GM21390 (cell line): ENCODE measurements around the gene FZD10.

Experiments used
- ATAC-seq: cut with Tn5 transposase; IDR thresholded peaks from one replicate; pipeline ENCODE4 v1.9.1; 2021; ENCODE audit not compliant: unreplicated experiment

Gene FZD10, protein sequence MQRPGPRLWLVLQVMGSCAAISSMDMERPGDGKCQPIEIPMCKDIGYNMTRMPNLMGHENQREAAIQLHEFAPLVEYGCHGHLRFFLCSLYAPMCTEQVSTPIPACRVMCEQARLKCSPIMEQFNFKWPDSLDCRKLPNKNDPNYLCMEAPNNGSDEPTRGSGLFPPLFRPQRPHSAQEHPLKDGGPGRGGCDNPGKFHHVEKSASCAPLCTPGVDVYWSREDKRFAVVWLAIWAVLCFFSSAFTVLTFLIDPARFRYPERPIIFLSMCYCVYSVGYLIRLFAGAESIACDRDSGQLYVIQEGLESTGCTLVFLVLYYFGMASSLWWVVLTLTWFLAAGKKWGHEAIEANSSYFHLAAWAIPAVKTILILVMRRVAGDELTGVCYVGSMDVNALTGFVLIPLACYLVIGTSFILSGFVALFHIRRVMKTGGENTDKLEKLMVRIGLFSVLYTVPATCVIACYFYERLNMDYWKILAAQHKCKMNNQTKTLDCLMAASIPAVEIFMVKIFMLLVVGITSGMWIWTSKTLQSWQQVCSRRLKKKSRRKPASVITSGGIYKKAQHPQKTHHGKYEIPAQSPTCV

DNA sequence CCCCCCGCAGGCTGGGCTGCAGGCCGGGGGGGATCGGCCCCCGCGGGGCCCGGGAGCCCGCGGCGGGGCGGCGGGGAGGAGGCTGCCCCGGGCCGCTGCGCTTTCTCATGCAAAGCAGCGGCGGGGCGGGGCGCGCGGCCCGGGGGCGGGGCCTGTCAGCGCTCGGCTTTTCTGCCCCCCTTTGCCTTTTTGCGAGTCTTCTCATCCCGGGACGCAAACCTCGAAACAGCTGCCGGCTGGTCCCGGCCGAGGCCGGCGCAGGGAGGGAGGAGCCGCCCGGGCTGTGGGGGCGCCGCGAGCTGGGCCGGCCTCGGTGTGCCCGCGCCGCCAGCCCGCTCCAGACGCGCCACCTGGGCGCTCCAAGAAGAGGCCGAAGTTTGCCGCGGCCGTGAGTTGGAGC lies at the start of gene FZD10:
FZD10 (plus strand) TSS at position 198 of the 400 bp plus-strand sequence. CDS start 479 bp downstream, outside the sequence.
- ATAC-seq = no peak

DNA sequence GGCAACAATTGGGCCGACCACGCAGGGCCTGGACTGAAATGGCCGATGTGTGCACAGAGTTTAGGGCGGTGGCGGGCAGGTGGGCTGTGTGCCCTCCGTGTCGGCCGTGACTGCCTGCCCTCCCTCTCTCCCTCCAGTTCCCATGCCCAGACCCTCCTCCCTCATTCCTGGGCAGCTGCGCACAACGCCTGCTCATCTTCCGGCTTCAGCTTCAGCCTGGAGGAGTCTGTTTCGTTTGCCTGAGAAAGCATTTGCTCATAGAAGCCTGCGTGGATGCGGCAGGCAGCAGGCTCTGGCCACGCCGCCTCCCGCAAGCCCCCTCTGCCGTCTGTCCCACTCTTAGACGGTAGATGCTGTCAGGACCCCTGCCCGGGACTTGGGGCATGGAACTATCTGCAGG lies 47.3 kb upstream of the FZD10 start:
- ATAC-seq = no peak

DNA sequence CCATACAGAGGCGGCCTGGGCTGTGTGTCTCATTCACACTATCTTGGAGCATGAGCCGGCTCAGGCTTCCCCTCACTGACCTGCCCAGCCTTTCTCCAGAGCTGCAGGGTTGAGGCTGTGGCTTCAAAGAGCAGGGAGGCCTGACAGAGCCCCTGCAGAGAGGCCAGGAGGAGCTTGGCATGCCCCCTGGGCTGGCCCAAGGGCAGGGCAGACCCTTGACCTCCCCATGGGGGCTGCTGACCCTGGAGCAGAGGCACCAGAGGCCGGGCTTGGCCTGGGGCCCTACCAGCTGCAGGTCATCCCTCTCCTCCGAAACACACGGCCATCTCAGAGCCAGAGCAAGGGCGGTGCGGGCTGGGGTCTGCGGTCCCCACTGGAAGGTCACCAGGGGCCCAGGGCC lies 46.6 kb upstream of the FZD10 start:
- no peak for ATAC-seq

DNA sequence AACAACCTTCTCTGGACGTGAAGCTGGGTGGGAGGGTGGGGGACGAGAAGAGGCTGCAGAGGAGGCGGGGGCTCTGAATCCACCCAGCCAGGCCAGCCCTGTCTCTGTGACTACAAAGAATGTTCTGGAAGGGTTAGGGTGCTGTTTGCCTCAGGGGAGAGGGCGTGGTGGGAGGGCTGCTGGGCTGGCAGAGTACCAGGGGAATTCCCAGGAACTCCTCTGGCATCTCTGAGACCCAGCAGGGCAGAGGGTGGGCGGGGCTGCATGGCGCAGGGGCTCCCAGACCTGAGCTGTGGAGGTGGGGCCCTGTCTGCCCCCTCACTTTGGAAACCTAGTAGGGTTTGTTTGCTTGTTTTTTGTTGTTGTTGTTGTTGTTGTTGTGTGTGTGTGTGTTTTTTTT lies 45.5 kb upstream of the FZD10 start:
- ATAC-seq = no peak

GRCh38 chr12:130117233-130117632 lies 45.0 kb upstream of the FZD10 start:
- ATAC-seq = no peak

DNA sequence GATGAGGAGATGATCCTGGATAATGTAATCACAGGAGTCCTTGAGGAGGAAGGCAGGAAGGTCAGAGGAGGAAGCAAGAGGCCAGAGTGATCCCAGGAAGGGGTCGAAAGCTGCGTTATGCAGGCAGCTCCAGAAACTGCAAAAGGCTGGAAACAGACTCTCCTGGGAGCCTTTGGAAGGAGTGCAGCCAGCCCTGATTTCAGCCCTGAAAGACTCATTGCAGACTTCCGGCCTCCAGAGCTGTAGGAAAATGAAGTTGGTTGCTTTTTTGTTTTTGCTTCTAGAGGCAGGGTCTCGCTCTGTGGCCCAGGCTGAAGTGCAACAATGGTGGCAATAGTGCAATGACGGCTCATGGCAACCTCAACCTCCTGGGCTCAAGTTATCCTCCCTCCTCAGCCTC lies 44.6 kb upstream of the FZD10 start:
- no peak for ATAC-seq

DNA sequence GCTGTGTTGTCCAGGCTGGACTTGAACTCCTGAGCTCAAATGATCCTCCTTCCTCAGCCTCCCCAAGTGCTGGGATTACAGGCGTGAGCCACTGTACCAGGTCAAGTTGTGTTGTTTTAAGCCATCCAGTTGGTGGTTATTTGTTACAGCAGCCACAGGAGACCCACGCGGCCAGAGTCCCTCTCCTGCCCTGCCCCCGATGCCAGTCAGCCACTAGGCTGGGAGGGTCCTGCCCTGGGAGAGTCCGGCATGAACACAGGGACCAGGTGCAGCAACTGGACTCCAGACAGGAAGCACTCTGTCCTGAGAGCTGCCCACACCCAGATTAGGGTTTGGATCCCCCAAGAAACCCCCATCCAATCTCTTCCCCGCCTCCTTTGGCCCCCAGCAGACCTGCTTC lies 44.1 kb upstream of the FZD10 start:
- ATAC-seq = no peak

GRCh38 chr12:130119241-130119861 lies 42.9 kb upstream of the FZD10 start:
- ATAC-seq = no peak

DNA sequence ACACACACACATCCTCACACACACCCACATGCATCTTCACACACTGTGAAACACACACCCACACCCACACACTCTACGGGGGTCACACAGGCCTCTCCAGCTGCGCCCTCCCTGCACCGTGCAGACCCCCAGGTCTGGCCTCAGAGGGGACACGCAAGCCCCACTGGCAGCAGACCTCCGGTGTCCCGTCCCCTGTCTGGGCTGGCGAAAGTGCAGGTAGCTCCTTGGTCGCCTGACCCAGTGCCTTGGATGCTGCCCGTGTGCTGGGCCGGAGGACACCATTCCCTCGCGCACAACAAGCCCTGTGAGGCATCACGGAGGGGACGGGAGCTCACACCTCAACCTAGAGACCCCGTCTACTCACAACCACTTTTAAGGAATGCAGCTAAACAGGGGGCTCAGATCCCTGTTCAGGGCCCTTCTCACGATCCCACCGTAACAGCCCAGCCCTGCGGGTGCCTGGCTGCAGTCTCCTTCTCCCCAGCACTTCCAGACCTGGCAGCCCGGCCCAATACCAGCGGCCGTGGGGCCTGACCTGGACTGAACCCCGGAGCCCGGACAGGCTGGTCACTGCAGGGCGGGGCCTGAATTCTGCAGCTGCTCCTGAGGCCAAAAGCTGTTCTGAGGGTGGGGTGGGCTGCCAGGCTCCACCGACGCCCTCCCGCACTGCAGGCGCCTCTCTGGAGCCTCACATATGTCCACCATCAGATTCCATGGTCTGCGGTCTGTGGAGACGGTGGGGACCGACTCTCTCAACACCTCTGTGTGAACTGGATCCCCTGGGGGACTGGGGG lies 42.1 kb upstream of the FZD10 start:
- ATAC-seq = no peak

DNA sequence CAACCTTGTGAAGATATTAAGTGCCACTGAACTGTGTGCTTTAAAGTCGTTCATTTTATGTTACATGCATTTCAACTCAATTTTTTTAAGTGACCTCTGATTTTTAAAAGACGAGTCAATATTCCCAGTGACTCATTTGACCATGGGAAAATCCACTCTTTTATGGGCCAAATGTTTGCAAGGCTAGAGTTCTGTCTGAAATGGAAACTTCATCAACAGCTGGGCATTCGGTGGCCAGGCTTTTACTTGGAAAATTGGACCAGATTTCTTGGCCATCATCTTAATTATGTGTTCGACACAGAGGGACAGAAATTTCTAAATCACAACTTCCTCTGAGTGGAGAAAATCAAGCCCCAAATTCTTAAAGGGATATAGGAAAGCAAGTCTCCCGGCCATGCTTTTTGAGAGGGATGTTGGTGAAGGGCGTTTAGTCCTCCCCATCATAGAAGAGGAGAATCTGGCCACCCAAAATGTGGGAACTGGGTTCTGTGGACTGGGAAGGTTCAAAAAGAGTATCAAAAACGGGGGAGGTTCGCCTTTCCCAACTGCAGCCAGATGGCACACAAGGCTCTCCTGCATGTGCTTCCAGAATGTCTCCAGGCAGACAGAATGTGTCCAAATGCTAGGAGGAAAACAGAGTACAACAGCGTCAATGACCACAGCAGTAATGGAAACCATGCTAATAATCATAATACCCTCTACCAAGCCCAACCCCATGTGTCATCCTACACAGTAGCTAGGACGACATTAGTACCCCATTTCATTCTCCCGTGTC lies 40.9 kb upstream of the FZD10 start:
- no peak for ATAC-seq

DNA sequence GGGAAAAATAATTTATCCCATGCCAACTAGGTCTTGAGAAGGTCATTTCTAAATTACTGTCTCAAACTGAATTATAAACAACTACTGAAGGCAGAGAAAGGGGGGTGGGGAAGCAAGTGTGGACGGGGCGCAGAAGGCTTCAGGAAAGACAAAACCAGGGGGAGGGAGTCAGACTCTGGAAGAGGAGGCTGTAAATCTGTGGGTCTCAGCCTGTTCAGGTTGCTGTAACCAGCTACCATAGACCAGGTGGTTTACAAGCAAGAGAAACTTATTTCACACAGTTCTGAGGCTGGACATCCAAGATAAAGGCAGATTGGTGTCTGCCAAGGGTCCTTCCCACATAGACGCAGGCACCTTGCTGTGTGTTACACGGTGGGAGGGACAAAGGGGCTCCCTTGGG lies 39.9 kb upstream of the FZD10 start:
- no peak for ATAC-seq

DNA sequence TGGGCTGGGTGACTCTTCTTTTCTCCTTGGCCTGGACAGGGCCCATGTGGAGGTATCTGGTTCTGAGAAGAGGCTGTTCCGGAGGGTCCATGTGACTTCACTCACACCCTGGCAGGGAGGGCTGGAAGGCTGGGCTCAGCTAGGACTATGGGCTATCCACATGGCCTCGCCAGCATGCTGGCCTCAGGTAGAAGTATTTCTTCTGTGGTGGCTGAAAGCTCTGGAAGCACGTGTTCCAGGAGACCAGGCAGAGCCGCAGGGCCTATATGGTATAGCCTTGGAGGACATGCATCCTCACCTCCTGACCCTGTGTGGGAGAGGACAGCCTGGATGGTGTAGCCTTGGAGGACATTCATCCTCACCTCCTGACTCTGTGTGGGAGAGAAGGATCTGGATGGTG lies 38.2 kb upstream of the FZD10 start:
- ATAC-seq = no peak

- no peak for ATAC-seq
These were observed 37.5 kb upstream of the FZD10 start for GRCh38 chr12:130124605-130125244.

DNA sequence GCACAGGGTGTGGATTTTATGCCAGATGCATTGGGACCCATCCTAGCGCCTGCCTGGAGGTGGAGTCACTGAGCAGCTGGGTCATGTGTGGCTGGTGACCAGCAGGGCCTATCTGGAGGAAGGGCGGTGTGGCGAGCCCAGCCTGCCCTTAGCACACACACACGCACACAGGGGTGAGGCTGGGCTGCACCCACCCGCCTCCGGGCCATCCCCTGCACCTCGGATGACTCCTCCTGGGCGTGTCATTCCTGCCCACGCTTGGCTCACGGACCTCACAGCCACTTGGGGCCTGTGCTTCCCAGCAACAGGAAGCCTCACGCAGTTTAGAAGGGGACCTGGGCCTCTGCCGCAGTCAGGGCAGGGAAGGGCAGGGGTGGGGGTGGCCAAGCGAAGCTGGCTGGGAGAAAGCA lies 36.2 kb upstream of the FZD10 start:
- no peak for ATAC-seq

DNA sequence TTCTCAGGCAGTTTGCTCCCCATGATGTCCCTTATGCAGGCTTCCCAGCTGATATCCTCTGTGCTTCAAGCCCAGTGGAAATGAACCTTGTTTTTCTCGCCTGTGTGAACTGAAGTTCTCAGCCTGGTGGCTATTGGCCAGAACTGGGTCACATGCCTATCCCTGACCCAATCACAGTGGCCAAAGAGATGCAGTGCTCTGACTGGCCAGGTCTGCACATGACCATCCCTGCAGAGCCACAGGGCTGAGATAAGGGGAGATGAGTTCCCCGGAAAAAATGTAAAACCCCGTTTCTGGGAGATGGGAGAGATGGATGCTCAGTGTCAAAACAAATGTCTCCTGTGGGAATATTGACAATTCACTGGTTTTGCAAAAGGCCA lies 34.7 kb upstream of the FZD10 start:
- no peak for ATAC-seq

DNA sequence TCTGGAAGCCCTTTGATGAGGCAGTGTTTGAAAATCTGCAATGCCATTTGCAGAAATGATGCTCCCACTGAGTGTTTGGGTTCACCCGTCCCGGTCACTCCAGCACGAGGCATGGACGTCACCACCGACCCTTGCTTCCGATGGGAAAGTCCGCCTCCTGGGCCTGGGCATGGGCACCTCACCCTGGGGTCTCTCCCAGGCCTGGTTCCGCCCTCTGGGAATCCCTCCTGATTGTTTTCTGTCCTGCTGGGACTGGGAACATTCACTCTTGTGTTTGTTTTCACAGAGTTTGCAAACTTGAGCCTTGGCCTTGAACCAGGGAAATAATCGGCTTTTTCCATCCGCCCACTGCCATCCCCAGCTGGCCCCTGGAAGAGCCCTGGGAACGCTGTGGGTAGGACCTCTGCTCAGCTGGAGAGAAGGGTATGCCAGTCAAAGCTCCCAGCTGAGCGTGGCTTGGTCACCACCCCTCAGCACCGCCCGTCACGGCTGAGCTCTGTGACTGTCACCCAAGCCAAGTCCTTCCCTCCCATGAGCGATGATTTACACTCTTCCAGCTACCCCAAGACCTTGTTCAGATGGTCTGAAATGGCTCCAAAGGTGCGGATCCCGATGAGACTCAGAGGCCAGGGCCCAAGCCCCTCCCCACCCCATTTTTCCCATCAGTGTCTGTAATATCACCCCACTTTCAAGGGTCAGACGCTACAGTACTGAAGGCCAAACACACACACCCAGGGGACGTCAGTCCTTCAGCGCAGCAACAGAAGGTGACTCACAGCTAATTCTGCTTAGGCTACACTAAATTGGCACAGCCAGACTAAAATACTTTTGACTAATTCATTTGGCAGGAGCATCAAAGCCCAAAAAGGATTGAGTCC lies 34.1 kb upstream of the FZD10 start:
- ATAC-seq = no peak

DNA sequence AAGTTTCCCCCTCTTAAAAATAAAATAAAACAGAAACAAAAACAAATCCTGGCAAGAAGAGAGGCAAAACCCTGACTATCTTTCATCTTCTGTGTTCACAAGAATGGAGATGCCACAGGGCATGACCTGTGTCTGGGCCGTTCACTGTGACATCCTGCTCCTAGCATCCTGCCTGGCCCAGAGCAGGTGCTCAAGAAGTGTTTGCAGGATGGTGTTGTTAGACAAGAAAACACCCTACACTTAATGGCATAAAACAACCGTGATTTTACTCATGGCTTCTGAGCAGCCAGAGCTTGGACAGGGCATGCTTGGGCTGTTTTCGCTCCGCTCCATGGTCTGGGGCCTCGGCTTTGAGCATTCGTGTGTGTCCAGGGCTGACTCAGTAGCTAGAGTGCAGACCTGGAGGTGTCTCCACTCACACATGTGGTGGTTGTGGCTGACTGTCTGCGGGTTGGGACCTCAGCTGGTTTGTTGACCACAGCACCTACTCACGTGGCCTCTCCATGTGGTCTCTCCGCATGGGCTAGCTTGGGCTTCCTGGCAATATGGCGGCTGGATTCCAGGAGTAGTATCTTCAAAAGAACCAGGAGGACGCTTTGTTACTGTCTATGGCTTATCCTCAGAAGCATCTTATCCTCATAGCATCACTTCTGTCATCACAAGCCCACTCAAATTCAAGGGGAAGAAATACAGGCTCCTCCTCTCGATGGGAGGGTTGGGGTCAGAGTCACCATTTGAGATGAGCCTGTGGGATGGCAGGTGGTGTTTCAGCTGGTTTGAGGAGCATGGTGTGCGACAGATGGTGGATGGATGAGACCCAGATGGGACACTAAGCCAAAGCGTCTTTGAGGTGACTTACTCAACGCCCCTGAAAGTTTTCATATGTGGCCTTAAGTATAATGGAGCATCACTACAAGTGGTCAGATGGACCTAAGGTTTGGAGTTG lies 33.2 kb upstream of the FZD10 start:
- ATAC-seq = no peak

DNA sequence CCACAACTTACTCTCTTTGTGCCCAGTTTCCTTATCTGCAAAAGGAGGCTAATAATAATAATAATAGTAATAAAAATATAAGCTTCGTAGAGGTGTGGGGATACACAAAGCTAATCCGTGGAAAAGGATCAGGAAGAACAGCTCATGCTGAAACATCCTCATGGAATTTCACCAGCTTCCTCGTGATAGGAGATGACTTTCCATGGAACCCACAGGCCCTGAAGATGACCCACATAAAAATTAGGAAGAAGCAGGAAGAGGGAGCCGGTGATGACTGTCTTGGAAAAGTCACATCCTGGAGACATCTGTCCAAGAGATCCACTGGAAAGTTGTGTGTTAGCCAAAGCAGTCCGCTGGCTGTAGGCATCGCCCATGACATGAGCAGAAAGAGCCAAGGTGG lies 31.9 kb upstream of the FZD10 start:
- no peak for ATAC-seq
